ENCODE data around the gene GLP1R.

Gene GLP1R

GRCh38 chr6:39062014-39062740 lies 13.6 kb downstream of the GLP1R start:
- FAIRE-seq = no peak
- DNase-seq (ENCODE audit: low spot score) = no peak

- no peak for DNase-seq (ENCODE audit: low spot score)
- FAIRE-seq = no peak
Observed at GRCh38 chr6:39063526-39063925, 14.9 kb downstream of the GLP1R start.

- no peak for FAIRE-seq
Observed at GRCh38 chr6:39065561-39065960, 17.0 kb downstream of the GLP1R start.

GRCh38 chr6:39068391-39068790 lies 19.8 kb downstream of the GLP1R start:
- FAIRE-seq = no peak
- no peak for DNase-seq (ENCODE audit: low spot score)

More at GRCh38 chr6:39065561-39065960, 17.0 kb downstream of the GLP1R start:
- no peak for DNase-seq (ENCODE audit: low spot score)

GRCh38 chr6:39072830-39073229 lies 24.2 kb downstream of the GLP1R start:
- FAIRE-seq = no peak
- no peak for DNase-seq (ENCODE audit: low spot score)

GRCh38 chr6:39073471-39074355 lies 25.1 kb downstream of the GLP1R start:
- FAIRE-seq (no peak), DNase-seq (ENCODE audit: low spot score) (no peak)

- no peak for DNase-seq (ENCODE audit: low spot score)
Observed at GRCh38 chr6:39074486-39074885, 25.9 kb downstream of the GLP1R start.

GRCh38 chr6:39075010-39075686 lies 26.6 kb downstream of the GLP1R start:
- no peak for DNase-seq (ENCODE audit: low spot score)
- no peak for FAIRE-seq

More at GRCh38 chr6:39074486-39074885, 25.9 kb downstream of the GLP1R start:
- FAIRE-seq = no peak

GRCh38 chr6:39075807-39076622 lies 27.4 kb downstream of the GLP1R start:
- DNase-seq (ENCODE audit: low spot score) (no peak), FAIRE-seq (no peak)

GRCh38 chr6:39076623-39077535 lies 28.3 kb downstream of the GLP1R start:
- DNase-seq (ENCODE audit: low spot score) (no peak), FAIRE-seq (no peak)

- FAIRE-seq (no peak), DNase-seq (ENCODE audit: low spot score) (no peak)
Observed at GRCh38 chr6:39077882-39078594, 29.5 kb downstream of the GLP1R start.

- DNase-seq (ENCODE audit: low spot score) (no peak), FAIRE-seq (no peak)
Observed at GRCh38 chr6:39078695-39079094, 30.1 kb downstream of the GLP1R start.

GRCh38 chr6:39079197-39080125 lies 30.9 kb downstream of the GLP1R start:
- DNase-seq (ENCODE audit: low spot score) = no peak
- no peak for FAIRE-seq

- FAIRE-seq (no peak), DNase-seq (ENCODE audit: low spot score) (no peak)
Observed at GRCh38 chr6:39080246-39080875, 31.8 kb downstream of the GLP1R start.

- FAIRE-seq = no peak
- no peak for DNase-seq (ENCODE audit: low spot score)
Observed at GRCh38 chr6:39082310-39082709, 33.7 kb downstream of the GLP1R start.

GRCh38 chr6:39083231-39083634 lies 34.7 kb downstream of the GLP1R start:
- DNase-seq (ENCODE audit: low spot score) = no peak
- no peak for FAIRE-seq

- FAIRE-seq = no peak
- DNase-seq (ENCODE audit: low spot score) = no peak
Observed at GRCh38 chr6:39084506-39084905, 35.9 kb downstream of the GLP1R start.
